Measurements from ENCODE around the gene PHTF2.

GRCh38 chr7:77985974-77986339, 187.4 kb downstream of the PHTF2 start:
- TF ChIP-seq CTCF (conservative IDR thresholded peaks at IDR 0.05): no peak
- no peak for TF ChIP-seq EZH2 (IDR thresholded peaks at IDR 0.05; ENCODE audit: low read depth)

Data from PC-9 (cell line).